Pancreas (tissue), 10 donors: ENCODE measurements around the gene ABCA1. TPM values are rescaled to one million over a fixed set of nuclear protein-coding genes. Genes with fewer than 3 reads are reported as not detected.
A peak's percentile ranks its signal among the peaks of the same experiment; 100 is the strongest.

Experiments
- ATAC-seq, 4 donors: fragments of 200-7000 bp; cut with Tn5 transposase; one replicate each; pipeline versions ENCODE4 v1.8.0 to v1.9.1; 2020; ENCODE audit warnings: mild to moderate bottlenecking in 4 of 4, moderate library complexity in 4 of 4
- DNase-seq, 6 donors: peaks; one replicate each; pipeline ENCODE4 v3.0.0-alpha.2; 2020
- FAIRE-seq: peaks from 2 replicates; lab custom pipeline; 2012; peaks lifted over from hg19 to GRCh38; lab: Jason Lieb, UNC
- H3K27ac ChIP-seq, 4 donors: fragments of 200-600 bp; sonication (generic); 1 replicate in 3 of 4; 2 replicates in 1 of 4; pipeline versions ENCODE4 v1.5.0 to v1.8.0; 2020
- H3K27me3 ChIP-seq, 4 donors: fragments of 200-600 bp; one replicate each; pipeline ENCODE4 v1.8.0; 2021
- H3K36me3 ChIP-seq, 3 donors: fragments of 200-600 bp; sonication (generic) in 1 of 3; one replicate each; pipeline versions ENCODE4 v1.5.0 to v1.8.0; 2020 to 2021
- H3K4me1 ChIP-seq, 3 donors: fragments of 200-600 bp; one replicate each; pipeline ENCODE4 v1.8.0; 2021
- H3K4me3 ChIP-seq, 4 donors: fragments of 200-600 bp; sonication (generic) in 2 of 4; one replicate each; pipeline versions ENCODE4 v1.5.0 to v1.8.0; 2020 to 2021
- H3K9me3 ChIP-seq, 4 donors: fragments of 200-600 bp; one replicate each; pipeline ENCODE4 v1.8.0; 2021
- CTCF ChIP-seq, 4 donors: fragments of 200-600 bp; sonication (generic) in 3 of 4; IDR thresholded peaks; one replicate each; pipeline versions ENCODE4 v1.5.0 to v1.8.0; 2021; ENCODE audit warnings: antibody characterized with exemption in 4 of 4
- WGBS, 2 donors: extraction: QIAGEN DNeasy Blood & Tissue Kit; methylation state at CpG; one replicate each; pipeline ENCODE4 v1.1.7; 2013; 5-methylcytosine and 5-hydroxymethylcytosine counted together
- intact Hi-C, 3 donors: fragments of 100-400 bp; cut with DNase I; formaldehyde crosslinking; loops; one replicate each; pipeline versions ENCODE4 v1.11.1 to v1.14.2; 2022
- polyA plus RNA-seq, 2 donors: library from polyadenylated mRNA; stranded (reverse); fragments of 200-250 nt; gene quantifications; one replicate each; pipeline ENCODE4 v1.2.3, GENCODE V29; 2013
- total RNA-seq, 6 donors: library from RNA; stranded (reverse); fragmentation: NEBNext Ultra II Directional in 4 of 6; extraction: Animal tissue kit (Norgen Biotek cat#: 25700) in 4 of 6; gene quantifications; one replicate each; pipeline versions ENCODE4 v1.2.1 to v1.2.4, GENCODE V29; 2021 to 2023
- donor health status: healthy with polysubstance abuse.
- donor health status: DM: no; HTN: no; CAD: no; lungs with moderate emphysema.
- donor health status: DM: no; HTN: no; CAD: no.
- donor health status: control.
- donor health status: control.
- donor health status: Bipolar disorder and iron deficiency.
- donor health status: DM: yes; HTN: yes; CAD: no.
- donor health status: DM: no; HTN: no; CAD: no.
- donor health status: DM: no; HTN: no; CAD: no.
- donor health status: DM: yes; HTN: yes; CAD: no.

Gene ABCA1
- total and polyA plus RNA-seq, 8 donors, result 3.2 to 20.4 (median 8.6) TPM

GRCh38 chr9:104969116-104969515 is 41.2 kb upstream of the ABCA1 start:
- H3K27ac ChIP-seq, result peak overlapping the region in 1 of 4 donors; percentile 80
- H3K4me3 ChIP-seq, result peak overlapping the region in 1 of 4 donors; percentile 79
- ATAC-seq (no peak), FAIRE-seq (no peak), DNase-seq (no peak)
- H3K4me1 ChIP-seq, result peaks cover 0 to 6% (median 6%) of the 10 kb centered on the region in 3 donors
- 56 to 59% methylated on average over 4 of the region's 4 CpGs for WGBS, 2 donors
- H3K36me3 ChIP-seq, result no peaks in the 10 kb centered on the region
- intact Hi-C loops, result no loop called here
- TF ChIP-seq CTCF (IDR thresholded peaks at IDR 0.05), result no peak
- no peaks in the 10 kb centered on the region for H3K27me3 ChIP-seq
- no peaks in the 10 kb centered on the region for H3K9me3 ChIP-seq

- no peaks in the 10 kb centered on the region for H3K9me3 ChIP-seq
- H3K27me3 ChIP-seq, result no peaks in the 10 kb centered on the region
- intact Hi-C loops, result no loop called here
- H3K4me1 ChIP-seq, result peaks cover 0 to 6% (median 6%) of the 10 kb centered on the region in 3 donors
- ATAC-seq (peak; percentile 96 to 98 (median 98)), FAIRE-seq (no peak), DNase-seq (peak; percentile 77 to 93 (median 85))
- H3K4me3 ChIP-seq, result peak overlapping the region; percentile 61 to 79 (median 71)
- 1% methylated on average over 50 of the region's 50 CpGs for WGBS, 2 donors
- no peaks in the 10 kb centered on the region for H3K36me3 ChIP-seq
- peak overlapping the region; percentile 39 to 80 (median 72) for H3K27ac ChIP-seq
- no peak for TF ChIP-seq CTCF (IDR thresholded peaks at IDR 0.05)
These were observed 40.3 kb upstream of the ABCA1 start for GRCh38 chr9:104968025-104968982.

GRCh38 chr9:104963076-104963475 is 35.1 kb upstream of the ABCA1 start:
- intact Hi-C loops, result no loop called here
- FAIRE-seq, result no peak
- Histone ChIP-seq H3K36me3 (no peaks in the 10 kb centered on the region), H3K27me3 (no peaks in the 10 kb centered on the region), H3K9me3 (no peaks in the 10 kb centered on the region), H3K27ac (no peak overlapping the region), H3K4me1 (no peaks in the 10 kb centered on the region), H3K4me3 (no peak overlapping the region)
- 80 to 89% methylated on average over 6 of the region's 6 CpGs for WGBS, 2 donors
- no peak for ATAC-seq
- no peak for TF ChIP-seq CTCF (IDR thresholded peaks at IDR 0.05)
- no peak for DNase-seq

GRCh38 chr9:104961701-104962359 is 33.9 kb upstream of the ABCA1 start:
- ATAC-seq (no peak), DNase-seq (no peak), FAIRE-seq (no peak)
- Histone ChIP-seq H3K27me3 (no peaks in the 10 kb centered on the region), H3K9me3 (no peaks in the 10 kb centered on the region), H3K4me3 (no peak overlapping the region), H3K27ac (no peak overlapping the region), H3K36me3 (no peaks in the 10 kb centered on the region), H3K4me1 (no peaks in the 10 kb centered on the region)
- intact Hi-C loops, result no loop called here
- no peak for TF ChIP-seq CTCF (IDR thresholded peaks at IDR 0.05)
- 78 to 86% methylated on average over 6 of the region's 6 CpGs for whole genome bisulfite sequencing, 2 donors
